IPS-NIHi11 (cell line): ENCODE results near the gene HIPK2.
A peak's percentile ranks its signal among the peaks of the same experiment; 100 is the strongest.
"Not testable (repeated sequence)": the region's sequence is repeated elsewhere in the genome, so short reads cannot be mapped to it uniquely, and the experiment has no call there.

Experiments used
- DNase-seq: peaks from one replicate; pipeline ENCODE4 v3.0.0; 2012; ENCODE audit warnings: mixed read lengths, low spot score

Gene HIPK2

DNA sequence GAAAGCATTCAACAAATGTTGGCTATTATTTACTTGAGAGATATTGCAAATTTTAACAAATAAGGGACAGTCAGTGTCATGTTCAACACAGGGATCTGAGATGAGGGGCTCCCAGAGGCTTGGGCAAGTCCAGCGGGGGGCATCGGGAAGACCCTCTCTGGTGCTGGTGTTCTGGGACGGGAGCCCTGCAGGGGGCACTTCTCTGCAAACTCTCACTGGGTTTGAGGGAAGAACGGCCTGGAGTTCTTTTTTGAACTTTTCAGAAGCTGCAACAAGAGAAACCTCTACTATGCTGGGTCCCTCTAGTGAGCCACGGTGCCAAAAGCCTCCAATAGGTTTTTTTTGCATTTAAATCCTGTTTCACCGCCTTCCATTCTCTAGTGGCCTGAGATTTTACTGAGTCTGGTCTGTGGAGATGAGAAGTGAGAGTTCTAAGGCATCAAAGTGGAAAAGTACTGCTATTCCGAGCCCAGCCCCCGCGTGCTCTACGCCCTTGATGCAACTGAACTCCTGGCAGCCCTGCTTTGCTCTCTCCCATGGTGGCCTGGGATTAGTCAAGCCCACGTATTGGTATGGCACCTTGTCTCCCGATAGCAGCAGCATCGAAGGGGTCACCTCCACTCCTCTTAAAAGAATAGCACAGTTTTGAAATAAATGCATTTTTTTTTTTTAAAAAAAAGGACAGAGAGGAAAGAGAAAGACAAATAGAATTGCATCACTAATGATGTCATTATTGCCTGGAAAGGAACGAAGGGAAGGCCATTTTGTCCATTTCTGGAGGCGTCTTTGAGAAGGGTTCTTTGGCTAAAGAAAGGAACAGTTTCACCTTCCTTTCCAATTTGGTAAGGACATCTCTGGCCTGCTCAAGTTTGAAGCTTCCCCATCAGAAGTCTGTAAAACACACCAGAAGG is 210.8 kb downstream of the HIPK2 start:
- DNase-seq, result peak; percentile 47

DNA sequence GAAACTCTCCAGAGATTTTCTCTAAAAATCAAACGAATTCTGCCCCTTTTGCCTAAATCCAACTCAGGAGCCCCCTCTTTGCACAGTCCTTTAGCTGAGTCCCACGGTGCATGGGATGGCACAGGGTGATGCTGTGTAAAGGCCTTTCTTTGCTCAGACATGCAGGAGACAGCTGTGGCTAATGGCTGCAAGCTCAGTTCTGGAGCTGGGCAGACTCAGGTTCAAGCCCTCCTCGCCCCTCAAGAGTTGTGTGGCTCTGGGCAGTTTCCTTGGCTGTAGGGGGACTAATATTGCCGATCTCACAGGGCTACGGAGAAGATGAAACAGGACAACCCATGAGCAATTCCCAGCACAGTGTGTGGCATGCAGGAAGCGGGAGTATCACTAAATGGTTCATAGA is 211.7 kb downstream of the HIPK2 start:
- no peak for DNase-seq

DNA sequence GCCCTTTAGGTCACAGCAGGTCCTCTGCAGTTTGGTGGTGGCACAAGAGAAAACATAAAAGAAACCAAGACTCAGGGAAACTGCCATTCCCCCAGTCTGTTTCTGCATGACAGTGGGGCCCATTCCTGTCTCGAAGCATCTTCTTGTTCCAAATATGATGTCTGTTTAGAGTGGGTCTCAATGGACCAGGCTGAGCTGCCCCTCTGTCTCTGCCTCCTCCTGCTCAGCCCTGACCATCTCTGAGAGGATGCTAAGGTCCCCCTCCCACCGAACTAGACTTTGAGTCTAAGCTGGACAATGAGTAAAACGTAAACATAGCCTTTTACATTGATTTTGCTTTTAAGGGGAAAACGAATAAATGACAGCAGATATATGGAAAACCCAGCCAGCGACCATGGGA is 213.9 kb downstream of the HIPK2 start:
- no peak for DNase-seq

DNA sequence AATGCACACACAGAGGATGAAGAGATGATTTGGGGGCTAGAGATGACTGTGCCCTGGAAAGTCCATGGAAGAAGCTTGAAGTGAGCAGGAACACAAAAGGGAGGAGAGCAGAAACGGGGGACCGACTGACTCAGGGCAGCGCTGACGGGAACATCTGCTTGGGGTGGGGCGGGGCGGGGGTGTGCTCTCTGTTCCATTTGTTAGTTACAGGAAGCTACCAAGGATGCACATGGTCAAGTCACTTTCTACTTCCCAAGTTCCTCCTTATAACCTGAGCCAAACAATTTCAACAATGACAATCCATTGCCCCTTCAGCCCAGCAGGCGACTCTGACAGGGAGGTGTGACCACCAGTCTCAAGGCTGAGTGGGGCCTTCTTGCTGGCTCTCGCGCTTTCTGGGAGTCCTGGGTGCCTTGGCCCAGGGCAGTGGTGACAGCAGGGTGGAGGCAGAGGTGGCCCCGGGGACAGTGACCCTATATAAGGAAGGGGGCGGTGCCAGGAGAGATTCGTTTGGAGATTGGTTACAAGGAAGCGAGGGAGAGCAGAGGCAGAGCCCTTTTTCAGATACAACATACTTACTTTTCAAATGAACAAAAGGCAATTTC is 214.7 kb downstream of the HIPK2 start:
- DNase-seq, result no peak

DNA sequence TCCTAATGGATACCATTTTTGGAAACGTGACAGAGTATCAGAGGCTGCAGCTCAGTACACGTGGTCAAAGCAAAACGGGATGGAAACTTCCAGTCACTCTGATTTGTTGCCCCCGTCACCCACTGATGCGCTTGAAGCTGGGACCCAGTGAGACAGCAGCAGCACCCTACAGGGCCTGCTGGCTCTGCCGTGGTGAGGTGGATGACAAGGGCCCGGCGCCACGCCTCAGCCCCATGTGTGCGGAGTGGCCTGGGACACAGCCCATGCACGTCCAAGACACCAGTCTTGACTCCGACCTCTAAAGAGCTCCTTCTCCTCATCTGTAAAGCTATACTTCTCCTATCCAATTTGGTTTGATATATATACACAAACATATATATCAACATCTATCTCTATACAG is 215.3 kb downstream of the HIPK2 start:
- DNase-seq, result no peak

DNA sequence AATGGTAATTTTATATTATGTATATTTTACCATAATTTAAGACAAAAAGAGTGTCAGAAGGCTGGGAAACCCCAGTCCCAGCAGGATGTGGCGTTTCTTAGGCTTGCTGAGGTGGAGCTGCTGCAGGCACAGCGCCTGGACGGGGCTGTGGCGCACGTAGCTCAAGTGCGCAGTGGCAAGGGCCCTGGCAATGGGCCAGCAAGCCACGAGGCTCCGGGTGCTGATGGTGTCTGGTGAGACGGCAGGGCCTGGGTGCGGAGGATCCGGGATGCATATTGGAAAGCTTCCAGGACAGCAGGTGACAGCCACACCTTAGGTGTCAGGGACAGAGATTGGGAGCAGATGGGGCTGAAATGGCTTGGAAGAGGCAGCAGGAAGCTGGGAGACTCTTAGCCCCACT is 217.1 kb downstream of the HIPK2 start:
- DNase-seq, result no peak

DNA sequence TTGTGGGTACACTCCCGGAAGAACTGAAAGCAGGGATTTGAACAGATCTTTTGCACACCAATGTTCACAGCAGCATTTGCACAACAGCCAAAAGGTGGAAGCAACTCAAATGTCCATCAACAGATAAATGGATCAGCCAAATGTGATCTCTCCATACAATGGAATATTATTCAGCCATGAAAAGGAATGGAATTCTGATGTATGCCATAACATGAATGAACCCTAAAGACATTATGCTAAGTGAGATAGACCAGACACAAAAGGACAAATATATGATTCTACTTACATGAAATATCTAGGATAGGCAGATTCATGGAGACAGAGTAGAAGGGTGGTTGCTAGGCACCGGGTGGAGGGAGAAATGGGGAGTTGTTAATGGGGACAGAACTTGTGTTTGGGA is 217.6 kb downstream of the HIPK2 start:
- DNase-seq, result no peak

DNA sequence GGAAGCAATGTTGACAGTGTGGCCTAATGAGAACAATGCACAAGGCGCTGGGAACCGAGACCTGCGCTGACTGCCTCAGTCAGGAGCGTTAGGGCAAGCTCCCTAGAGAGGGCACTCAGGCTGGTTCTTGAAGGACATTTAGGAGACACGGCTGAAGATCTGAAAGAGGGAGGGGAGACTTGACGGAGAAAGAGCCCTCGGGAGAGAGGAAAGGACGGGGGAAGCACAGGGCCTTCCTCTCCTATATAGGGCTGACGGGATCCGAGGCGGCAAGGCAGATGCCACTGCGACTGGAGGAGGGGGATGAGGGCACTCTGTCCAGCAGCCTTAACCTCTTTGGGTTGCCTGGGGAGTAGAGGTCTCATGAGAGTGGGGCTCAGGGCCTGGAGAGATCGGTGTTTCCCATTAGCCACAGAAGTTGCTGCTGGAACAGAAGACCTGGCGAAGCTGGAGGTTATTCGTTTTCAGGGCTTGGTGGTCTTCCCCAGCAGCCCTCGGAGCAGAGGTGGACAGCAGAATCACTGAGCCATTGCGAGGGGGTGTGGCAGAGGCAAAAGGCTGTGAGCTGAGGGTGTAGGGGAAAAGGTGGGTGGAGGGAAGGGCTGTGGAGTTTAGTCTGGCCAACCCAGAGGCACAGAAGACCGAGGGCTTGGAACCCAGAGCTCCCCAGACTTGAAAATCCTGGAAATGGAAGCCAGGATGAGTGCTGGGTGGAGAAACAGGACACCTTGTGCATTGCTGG is 218.3 kb downstream of the HIPK2 start:
- no peak for DNase-seq

DNA sequence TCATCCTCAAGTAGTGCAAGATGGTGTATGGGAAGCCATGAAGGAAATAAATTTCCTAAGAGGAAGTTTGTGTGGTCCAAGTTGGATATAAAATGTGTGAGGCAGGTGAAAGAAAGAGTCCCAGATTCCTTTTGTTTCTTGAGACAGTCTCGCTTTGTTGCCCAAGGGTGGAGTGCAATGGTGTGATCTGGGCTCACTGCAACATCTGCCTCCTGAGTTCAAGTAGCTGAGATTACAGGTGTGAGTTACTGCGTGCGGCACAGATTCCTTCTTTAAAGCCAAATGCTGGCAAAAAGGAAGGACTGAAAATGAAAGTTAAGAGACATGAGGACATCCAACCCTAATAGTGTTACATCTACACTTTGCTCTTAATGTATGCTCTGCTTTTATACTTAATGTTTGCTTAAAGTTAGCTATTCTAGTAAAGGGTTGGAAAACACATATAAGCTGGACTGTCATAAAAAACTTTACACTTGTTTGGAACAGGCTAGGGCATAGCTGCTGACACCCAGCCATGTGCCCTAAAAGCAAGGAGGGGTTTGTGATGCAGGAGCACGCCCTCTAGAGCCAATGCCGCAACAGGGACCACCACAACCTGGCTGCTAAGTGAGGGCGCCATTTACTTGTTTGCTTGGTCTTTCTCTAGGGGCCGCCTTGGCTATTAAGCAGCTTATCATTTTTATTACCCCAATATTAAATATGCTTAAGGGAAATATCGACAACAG is 219.8 kb downstream of the HIPK2 start:
- peak; percentile 57 for DNase-seq

DNA sequence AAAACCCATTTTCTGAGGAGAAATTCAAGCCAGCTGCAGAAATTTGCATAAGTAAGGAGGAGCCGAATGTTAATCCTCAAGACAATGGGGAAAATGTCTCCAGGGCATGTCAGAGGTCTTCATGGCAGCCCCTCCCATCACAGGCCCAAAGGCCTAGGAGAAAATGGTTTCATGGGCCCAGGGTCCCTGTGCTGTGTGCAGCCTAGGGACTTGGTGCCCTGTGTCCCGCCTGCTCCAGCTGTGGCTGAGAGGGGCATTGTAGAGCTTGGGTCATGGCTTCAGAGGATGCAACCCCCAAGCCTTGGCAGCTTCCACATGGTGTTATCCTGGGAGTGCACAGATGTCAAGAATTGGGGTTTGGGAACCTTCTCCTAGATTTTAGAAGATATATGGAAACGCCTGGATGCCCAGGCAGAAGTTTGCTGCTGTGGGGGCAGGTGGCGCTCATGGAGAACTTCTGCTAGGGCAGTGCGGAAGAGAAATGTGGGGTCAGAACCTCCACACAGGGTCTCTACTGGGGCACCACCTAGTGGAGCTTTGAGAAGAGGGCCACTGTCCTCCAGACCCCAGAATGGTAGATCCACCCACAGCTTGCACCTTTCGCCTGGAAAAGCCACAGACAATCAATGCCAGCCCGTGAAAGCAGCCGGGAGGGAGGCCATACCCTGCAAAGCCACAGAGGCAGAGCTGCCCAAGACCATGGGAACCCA is 223.7 kb downstream of the HIPK2 start:
- DNase-seq, result not testable (repeated sequence)

DNA sequence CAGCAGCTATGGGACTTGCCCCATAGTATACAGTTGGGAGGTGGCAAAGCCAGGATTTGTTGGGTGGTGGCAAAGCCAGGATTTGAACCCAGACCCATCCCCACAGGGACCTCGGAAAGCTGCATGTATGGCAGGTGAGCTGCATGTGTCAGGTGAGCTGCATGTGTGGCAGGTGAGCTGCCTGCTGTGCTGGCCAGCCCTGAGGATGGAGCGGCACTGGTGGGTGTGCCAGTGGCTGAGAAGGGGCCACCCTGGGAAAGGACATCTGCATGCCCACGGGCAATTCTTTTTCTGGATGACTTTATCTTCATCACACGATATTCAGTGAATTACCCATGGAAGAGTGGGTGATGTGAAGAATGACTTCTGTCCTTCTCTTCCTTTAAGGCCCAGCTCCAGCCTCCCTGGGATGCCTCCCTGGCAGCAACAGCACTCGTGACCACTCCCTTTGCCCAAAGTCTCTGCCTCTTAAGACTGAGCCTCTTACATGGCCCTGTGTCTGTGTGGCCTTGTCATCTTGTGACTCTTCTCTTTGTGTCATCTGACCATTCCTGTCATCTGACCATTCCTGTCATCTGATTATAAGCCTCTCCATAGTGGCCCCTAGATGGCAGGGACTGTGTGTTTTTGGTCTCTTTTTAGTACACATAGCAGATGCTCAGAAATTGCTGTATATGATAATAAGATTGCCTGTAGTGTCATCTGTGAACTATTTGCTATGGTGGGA is 229.3 kb downstream of the HIPK2 start:
- no peak for DNase-seq

DNA sequence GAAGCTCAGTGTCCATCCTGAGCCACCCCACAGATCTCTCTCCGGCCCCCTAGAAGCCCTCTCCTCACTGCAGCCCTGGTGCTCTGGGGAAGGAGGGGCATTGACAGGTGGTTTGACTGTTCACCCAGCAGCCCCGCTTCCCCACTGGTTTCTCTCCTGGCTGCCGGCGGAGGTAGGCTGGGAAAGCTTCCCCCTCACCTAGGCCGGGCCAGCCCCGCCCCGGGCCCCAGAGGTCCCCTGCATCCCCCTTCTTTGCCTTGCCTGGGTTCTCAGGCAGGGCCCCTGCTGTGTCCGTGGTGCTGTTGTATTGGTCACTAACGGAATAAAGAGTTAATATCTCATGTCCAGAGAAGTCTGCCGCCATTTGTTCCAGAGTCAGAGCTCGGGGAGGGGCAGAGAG is 233.2 kb downstream of the HIPK2 start:
- no peak for DNase-seq

DNA sequence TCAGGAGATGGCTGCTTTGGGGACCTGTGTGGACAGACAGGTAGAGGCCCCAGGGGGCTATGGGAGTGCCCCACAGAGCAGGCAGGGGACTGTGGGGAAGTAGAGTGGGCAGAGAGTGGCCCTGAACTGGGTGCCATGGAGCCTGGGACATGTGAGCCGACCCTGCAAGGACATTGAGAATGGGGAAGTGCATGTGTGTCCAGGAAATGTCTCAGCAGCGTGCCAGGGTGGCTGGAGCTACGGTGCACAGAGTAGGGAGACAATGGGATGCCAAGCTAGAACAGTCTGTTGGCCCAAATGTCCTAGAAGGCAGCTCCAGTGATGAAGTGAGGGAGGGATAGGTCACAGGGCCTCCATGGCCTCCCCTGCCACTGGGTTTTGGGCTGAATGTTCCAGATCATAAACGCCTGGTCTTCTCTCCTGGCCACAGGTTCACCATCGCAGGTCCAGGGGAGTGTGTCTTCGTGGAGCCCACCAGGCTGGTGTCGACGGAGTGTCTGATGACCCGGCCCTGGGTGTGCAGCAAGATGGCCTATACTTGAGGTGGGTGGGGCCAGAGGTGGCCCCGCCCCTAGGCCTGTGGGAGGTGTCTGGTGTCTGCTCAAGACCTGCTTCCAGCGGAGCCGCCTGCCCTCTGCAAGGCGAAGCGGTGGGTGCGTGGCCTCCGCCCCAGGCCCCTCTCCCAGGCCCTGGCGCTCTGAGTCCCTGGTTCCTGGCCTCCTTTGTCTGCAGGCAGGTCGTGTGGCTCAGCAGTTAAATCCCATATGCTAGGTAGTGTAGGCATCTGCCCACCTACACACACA is 233.8 kb downstream of the HIPK2 start:
- peak; percentile 72 for DNase-seq

DNA sequence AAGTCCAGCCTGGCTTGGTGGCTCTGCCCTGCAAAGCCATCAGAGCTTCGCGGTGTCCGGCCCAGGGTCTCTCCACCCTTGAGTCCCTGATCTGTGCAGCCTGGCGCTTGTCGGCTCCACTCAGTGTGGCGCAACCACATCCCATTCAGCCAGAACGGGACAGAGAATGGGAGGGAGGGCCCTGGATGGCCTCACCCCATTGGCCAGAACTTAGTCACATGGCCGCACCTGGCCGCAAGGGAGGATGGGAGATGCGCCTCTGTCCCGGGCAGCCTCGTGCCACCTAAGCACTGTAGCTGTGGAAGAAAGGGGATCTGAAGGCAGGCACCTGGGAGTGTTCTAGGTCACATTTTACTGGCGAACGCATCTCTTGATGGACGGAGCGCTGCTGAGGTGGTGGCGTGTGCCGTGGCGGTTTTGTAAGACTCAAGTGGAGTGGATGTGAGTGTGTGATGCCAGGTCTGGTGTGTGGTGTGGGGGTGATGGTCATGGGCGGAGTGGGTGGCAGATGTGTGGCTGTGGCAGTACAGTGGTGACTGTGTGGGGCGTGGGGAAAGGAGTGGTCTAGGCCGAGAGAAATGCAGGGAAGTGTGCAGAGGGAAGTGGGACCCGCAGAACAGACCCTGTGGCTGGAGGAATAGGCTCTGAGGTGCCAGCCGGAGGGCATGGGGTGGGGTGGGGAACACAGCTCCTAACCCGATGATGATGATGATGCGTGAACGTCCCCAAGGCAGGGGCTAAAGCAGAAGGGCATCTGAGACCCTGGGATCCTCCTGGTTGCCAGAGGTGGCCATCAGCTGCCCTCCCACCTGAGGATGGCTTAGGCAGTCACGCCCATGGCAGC is 235.3 kb downstream of the HIPK2 start:
- no peak for DNase-seq

DNA sequence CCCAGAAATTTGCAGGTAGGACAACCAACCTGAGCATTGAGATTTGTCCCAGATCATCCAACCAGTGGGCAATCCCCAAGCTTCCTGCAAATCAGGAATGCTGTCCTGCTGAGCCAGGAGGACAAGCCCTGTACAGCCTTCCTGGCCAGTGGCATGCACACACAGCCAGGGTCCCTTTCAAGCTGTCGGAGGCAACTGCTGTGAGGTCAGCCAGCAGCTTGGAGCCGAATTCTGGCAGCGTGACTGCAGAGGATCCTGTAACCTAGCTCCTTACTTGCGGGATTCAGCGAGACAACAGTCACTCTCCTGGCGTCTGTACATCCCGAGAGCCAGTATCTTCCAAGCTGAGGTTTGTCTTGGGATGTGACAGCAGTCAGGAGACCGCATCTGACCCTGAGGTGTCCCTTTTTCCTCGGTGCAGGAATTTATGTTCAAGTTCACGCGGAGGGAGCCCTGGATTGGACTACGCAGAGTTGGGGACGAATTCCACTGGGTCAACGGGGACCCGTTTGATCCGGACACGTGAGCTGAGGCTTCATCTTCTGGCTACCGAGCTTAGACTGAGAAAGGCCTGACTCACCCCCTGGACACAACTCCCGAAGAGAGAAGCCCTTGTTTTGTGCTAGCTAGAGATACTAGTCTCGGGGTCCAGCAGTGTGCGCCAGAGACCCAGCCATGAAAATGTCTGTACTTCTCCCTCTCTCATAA is 236.0 kb downstream of the HIPK2 start:
- DNase-seq, result peak; percentile 64

DNA sequence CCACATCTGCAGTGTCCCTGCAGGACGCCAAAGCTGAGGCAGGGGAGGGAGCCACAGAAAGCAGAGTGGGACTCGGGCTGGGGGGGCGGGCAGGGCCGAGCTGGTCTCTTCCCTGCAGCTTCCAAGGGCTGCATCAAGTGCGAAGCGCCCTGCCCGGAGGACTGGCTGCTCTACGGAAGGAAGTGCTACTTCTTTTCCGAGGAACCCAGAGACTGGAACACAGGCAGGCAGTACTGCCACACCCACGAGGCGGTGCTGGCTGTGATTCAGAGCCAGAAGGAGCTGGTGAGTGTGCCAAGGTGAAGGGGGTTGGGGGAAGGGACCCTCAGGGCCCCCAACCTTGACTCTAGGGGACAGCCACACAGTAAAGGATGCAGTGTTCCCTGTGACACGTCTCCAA is 237.6 kb downstream of the HIPK2 start:
- no peak for DNase-seq

DNA sequence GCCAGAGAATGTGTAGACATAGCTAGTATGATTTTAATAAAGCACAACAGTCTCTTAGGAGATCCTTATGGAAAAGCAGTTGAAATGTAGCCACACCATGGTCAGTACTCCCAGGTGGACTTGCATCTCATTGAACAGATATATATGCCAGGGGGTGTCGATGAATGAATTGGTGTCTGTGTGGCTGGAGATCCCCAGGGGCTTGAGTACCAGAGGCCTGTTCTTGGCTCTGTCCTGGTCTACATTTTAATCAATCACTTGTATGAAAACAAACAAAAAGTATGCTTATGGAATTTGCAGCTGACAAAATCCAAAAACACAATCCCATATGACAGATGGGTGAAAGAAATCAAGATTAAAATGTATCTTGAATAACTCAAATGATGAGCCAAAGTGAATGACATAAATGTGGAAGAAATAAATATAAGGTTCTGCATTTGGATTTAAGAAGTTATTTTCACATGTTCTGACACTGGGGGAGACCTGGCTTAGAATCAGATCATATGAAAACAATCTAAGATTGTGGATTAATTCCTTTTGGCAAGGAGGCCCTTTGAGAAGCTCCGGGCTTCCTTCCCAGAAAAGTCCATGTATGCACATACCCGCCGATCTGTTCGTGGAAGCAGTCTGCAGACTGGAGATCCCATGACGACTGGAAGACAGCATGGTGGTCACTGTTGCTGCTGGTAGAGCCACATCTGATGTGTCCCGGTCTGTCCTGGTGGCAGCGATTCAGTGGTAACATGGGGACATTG is 238.7 kb downstream of the HIPK2 start:
- DNase-seq, result no peak

DNA sequence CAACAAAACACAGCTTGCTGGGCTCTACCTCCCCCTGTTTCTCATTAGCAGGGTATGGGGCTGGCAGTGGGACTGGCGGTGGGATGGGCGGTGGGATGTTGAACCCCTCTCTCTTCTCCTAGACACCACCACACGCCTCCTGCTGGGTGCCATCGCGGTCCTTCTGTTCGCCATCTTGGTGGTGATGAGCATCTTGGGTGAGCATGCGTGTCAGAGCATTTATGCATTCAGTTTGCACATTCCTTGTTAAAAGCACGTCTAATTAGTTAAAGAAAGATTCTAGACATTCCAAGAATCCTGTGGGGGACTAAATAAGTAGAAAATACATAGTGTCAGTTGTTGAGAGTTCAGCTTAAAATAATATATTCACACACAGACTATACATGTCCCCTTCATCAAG is 241.6 kb downstream of the HIPK2 start:
- DNase-seq, result no peak
